IPS-20b (cell line): ENCODE data around the gene TMEM269.
A peak's percentile ranks its signal among the peaks of the same experiment; 100 is the strongest.

ENCODE experiments used
- H3K27ac ChIP-seq: one replicate; pipeline ENCODE4 v1.5.1; 2013; ENCODE audit warnings: low read length
- H3K27me3 ChIP-seq: 2 replicates; pipeline ENCODE4 v1.6.1; 2013; ENCODE audit warnings: mild to moderate bottlenecking, low read length, inconsistent platforms; ENCODE audit not compliant: insufficient read depth
- H3K36me3 ChIP-seq: 2 replicates; pipeline ENCODE4 v1.6.1; 2013; ENCODE audit warnings: low read depth, mild to moderate bottlenecking, inconsistent platforms, low read length, moderate library complexity; ENCODE audit not compliant: insufficient read depth
- H3K4me1 ChIP-seq: 2 replicates; pipeline ENCODE4 v1.6.1; 2013; ENCODE audit warnings: mild to moderate bottlenecking, control low read depth, inconsistent platforms, low read length, moderate library complexity; ENCODE audit not compliant: insufficient read depth
- H3K4me3 ChIP-seq: 2 replicates; pipeline ENCODE4 v1.5.1; 2013; ENCODE audit warnings: mild to moderate bottlenecking, low read length, inconsistent platforms
- H3K9ac ChIP-seq: 2 replicates; pipeline ENCODE4 v1.6.1; 2013; ENCODE audit warnings: low read depth, mild to moderate bottlenecking, inconsistent platforms, low read length, moderate library complexity
- H3K9me3 ChIP-seq: 2 replicates; pipeline ENCODE4 v1.6.1; 2013; ENCODE audit warnings: mild to moderate bottlenecking, low read depth, low read length, inconsistent platforms; ENCODE audit not compliant: insufficient read depth

Gene TMEM269

DNA sequence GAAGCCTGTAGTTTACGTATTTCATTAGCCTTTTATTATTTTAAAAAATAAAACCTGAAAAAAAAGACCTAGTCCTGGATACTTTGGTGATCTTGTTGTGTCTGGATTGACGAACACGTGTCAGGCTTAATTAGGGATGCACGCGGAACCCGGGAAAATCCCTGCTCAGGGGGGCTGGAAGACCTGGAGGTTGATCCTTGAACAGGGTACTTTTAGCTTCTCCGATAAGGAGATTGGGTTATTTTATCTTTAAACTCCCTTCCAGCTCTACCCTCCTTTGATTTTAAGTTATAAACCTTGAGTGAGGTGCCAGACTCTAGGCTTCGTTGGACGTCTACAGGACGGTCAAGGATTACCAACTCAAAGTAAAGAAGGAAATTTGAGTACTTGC is 61.1 kb downstream of the TMEM269 start:
- peak overlapping the region; percentile 80; the same call in 1 of the 2 replicates for H3K9ac ChIP-seq
- H3K9me3 ChIP-seq, result no peaks in the 10 kb centered on the region
- H3K36me3 ChIP-seq, result peaks cover 23% of the 10 kb centered on the region
- H3K4me3 ChIP-seq, result peak overlapping the region; percentile 78
- H3K27ac ChIP-seq, result no peak overlapping the region
- peaks cover 9% of the 10 kb centered on the region for H3K4me1 ChIP-seq
- H3K27me3 ChIP-seq, result no peaks in the 10 kb centered on the region

DNA sequence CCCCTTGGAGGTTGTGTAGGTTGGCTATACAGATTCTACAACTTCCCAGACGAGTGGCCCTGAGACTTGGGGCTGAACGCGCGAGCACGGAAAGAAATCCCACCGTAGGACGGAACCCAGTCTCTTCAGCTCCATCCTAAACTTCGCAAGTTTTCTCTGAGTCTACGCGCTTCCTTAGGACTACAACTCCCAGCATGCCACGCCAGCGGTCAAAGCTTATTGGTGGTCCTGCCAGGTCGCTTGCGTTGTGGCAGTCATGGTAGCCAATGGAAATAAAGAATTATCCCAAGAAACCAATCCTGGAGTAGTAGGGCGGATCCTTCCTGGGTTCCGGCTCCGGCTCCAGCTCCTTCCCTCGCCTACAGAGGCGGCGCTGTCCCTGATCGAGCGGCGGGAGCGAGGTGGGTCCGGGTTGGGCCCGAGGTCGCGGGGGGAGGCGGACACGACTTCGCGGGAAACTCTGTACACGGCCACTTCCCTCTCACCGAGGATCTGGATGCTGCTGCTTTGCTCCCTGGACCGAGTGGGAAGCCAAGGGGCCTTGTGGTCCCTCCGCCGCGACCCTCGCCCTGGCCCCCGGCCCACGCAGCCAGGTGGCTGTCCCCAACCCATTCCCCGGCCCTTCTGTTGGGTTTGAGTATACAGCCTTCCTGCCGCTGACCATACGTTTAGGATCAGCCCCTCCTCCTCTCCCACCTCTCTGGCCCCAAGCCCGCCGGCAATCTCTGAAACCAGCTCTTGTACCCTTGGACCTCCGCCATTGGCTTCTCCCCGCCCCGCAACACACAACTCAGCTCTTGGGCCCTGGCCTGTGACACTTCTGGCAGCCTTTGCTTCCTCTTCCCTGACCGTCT is 61.7 kb downstream of the TMEM269 start, which contains the start of gene ZNF691:
Gene ZNF691 (plus strand): TSS at position 357 of the 854 bp plus-strand sequence. CDS start 3,046 bp downstream, outside the sequence.
- H3K9me3 ChIP-seq, result no peaks in the 10 kb centered on the region
- H3K27me3 ChIP-seq, result no peaks in the 10 kb centered on the region
- peak within 1 kb of the TSS; percentile 64 for H3K27ac ChIP-seq
- H3K4me1 ChIP-seq, result peaks cover 9% of the 10 kb centered on the region
- H3K36me3 ChIP-seq, result peaks cover 29% of the 10 kb centered on the region
- H3K4me3 ChIP-seq, result peak within 1 kb of the TSS; percentile 78
- H3K9ac ChIP-seq, result peak within 1 kb of the TSS; percentile 88

DNA sequence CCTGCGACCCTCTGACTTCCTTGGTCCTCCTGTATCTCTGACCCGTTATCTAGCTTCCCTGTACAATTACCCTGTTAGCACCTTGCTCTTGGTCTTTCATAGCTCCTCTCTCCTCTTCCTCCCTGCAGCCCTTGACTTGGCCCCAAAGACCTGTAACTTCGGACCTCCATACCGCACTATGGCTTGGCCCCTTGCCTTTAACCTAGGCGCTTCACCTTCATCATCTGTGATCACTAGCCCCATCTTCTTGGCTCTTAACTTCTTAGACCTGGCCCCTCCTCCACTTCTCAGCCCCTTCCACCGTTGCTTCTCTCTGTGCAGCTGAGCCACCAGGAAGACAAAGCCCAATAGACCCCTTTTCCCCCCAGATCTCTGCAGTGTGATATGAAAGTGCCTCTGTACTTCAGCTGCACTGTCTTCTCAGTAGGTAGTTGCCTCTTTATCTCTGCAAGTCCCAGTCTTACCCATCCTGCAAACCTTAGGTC is 62.4 kb downstream of the TMEM269 start:
- H3K4me1 ChIP-seq, result peaks cover 9% of the 10 kb centered on the region
- peak overlapping the region; percentile 78 for H3K4me3 ChIP-seq
- no peaks in the 10 kb centered on the region for H3K9me3 ChIP-seq
- no peaks in the 10 kb centered on the region for H3K27me3 ChIP-seq
- peak overlapping the region; percentile 88 for H3K9ac ChIP-seq
- H3K36me3 ChIP-seq, result peaks cover 36% of the 10 kb centered on the region
- peak overlapping the region; percentile 64 for H3K27ac ChIP-seq

DNA sequence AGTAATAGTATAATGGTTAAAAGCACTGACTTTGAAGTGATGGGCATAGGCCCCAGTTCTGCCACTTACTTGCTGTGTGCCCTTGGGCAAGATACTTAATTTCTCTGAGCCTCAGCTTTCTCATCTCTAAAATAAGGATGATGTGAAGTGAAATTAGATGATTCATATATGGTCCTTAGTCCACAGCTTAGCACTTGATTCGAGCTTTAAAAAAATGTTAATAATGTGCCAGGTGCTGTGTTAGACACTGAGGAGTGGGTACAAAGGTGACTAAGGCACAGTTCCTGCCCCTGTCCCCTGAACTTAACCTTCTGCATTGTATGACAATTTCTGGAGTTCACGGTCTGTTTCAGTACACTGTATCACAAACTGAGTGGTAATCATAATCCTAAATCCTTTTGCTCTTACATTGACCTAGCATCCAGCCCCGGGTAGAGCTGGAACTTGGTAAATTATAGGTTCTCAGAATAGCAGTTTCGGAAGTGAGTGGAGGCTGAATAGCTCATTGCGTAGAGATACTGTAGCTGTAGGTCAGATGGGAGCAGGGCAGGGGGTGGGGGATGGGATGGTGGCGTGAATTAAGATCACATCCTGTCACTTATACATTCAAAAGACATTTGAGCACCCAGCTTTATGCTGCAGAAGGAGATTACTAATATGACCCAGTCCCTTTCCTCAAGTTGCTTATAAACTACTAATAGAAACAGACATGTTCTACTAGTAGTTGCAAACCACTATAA is 63.1 kb downstream of the TMEM269 start:
- Histone ChIP-seq H3K4me1 (peaks cover 9% of the 10 kb centered on the region), H3K27ac (no peak overlapping the region), H3K9me3 (no peaks in the 10 kb centered on the region), H3K36me3 (peaks cover 42% of the 10 kb centered on the region), H3K4me3 (peak overlapping the region; percentile 78), H3K9ac (peak overlapping the region; percentile 88; the same call in 1 of the 2 replicates), H3K27me3 (no peaks in the 10 kb centered on the region)

DNA sequence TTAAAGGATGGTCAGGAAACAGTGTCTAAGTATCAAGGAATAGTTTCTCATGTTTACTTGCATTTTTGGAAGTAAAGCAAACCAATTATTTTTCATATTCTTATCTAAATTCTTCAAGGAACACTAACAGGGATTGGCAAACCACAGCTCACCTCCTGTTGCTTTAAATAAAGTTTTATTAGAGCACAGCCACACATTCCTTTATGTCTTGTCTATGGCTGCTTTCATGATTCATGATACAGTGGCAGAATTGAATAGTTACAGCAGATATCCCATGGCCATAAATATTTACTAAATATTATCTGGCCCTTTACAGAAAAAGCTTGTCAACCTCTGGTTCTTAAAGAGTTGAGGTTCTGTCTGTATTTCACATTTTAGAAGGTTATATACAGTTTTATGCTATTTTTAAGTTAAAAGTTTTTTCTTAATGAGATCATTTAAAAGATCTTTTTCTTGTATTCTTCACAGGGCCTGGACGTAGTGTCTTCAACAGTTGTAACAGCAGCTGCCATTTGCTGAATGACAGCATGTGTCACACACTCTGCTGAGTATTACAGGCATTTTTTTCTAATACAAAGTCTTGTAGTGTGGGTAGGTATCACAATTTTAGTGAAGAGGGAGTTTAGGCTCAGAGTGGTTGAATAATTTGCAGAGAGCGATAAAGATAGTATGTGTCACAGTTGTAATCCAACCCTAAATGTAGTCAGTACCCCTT is 64.2 kb downstream of the TMEM269 start:
- Histone ChIP-seq H3K36me3 (peaks cover 42% of the 10 kb centered on the region), H3K9ac (no peak overlapping the region; the same call in 1 of the 2 replicates), H3K9me3 (no peaks in the 10 kb centered on the region), H3K4me1 (peaks cover 9% of the 10 kb centered on the region), H3K4me3 (no peak overlapping the region), H3K27ac (no peak overlapping the region), H3K27me3 (no peaks in the 10 kb centered on the region)

DNA sequence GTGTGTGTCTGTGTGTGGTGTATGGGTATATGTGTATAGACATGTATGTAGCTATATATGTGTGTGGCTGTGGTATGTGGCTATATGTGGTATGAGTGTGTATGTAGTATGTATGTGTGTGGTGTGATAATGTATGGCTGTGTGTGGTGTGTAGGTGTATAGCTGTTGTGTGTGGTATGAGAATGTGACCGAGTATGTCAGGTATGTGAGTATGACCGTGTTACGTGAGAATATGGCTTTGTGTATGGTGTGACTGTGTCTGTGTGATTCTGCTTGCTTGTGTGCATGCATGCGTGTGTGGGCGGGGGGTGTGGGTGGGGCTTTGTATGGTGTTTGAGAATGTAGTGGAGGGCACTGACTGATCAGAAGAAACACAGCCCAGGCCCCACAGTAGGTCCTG is 65.2 kb downstream of the TMEM269 start:
- peaks cover 9% of the 10 kb centered on the region for H3K4me1 ChIP-seq
- H3K27me3 ChIP-seq, result no peaks in the 10 kb centered on the region
- H3K27ac ChIP-seq, result no peak overlapping the region
- no peak overlapping the region for H3K9ac ChIP-seq
- no peaks in the 10 kb centered on the region for H3K9me3 ChIP-seq
- no peak overlapping the region for H3K4me3 ChIP-seq
- peaks cover 42% of the 10 kb centered on the region for H3K36me3 ChIP-seq
